ENCODE results near the gene ARL1. TPM values are rescaled to one million over a fixed set of nuclear protein-coding genes. Genes with fewer than 3 reads are reported as not detected.

The ARL1 gene
- total and polyA plus RNA-seq, 2 of the 8 experiments (the other 6 are each of a cell fraction or from before 2014, with no cell fraction given): 28.9 to 75.2 TPM

- Histone ChIP-seq H4K91ac (replicated peaks; ENCODE audit: insufficient read length, low read length) (no peak overlapping the region), H3K4ac (replicated peaks; ENCODE audit: insufficient read length, low read depth, low read length) (no peak overlapping the region), H4K5ac (ENCODE audit: insufficient read length, low read depth, low read length) (no peak overlapping the region), H2BK12ac (ENCODE audit: low read depth, low read length) (no peak overlapping the region), H3K23me2 (ENCODE audit: low read depth, low read length) (no peaks in the 10 kb centered on the region), H2BK20ac (ENCODE audit: low read length) (no peak overlapping the region), H3K4me3 (ENCODE audit: extremely low read depth in 1 of 4, insufficient read depth in 2 of 4, low read depth in 3 of 4, low read length in 4 of 4) (no peak overlapping the region), H2BK5ac (ENCODE audit: low read depth, low read length) (no peak overlapping the region), H2BK120ac (replicated peaks; ENCODE audit: low read depth, low read length) (no peak overlapping the region), H3K27me3 (replicated peaks in 1 of 4; ENCODE audit: control insufficient read depth in 3 of 4, extremely low read depth in 1 of 4, insufficient read depth in 3 of 4, low read length in 3 of 4) (no peaks in the 10 kb centered on the region), H3K18ac (ENCODE audit: extremely low read depth, low read length) (no peak overlapping the region), H2BK15ac (ENCODE audit: low read length) (no peak overlapping the region), H2AK5ac (ENCODE audit: low read depth, low read length) (no peak overlapping the region), H3K79me2 (ENCODE audit: control insufficient read depth in 1 of 2, insufficient read depth in 2 of 2, low read length in 2 of 2) (no peaks in the 10 kb centered on the region), H3K4me1 (replicated peaks in 1 of 4; ENCODE audit: control insufficient read depth in 3 of 4, insufficient read depth in 4 of 4, low read length in 3 of 4) (no peaks in the 10 kb centered on the region), H4K20me1 (replicated peaks in 1 of 2; ENCODE audit: control insufficient read depth in 1 of 2, insufficient read depth in 2 of 2, low read length in 2 of 2) (no peaks in the 10 kb centered on the region), H3K23ac (ENCODE audit: insufficient read length) (no peak overlapping the region), H2AFZ (ENCODE audit: low read length) (no peak overlapping the region), H3K36me3 (ENCODE audit: control insufficient read depth in 2 of 4, insufficient read depth in 4 of 4, low read length in 3 of 4) (no peaks in the 10 kb centered on the region), H3K9me3 (ENCODE audit: insufficient read depth in 2 of 2, low read depth in 1 of 2, low read length in 1 of 2) (peaks cover 4 to 7% of the 10 kb centered on the region in 2 experiments; a peak in 1 of 4 replicates), H3K9ac (replicated peaks in 1 of 4; ENCODE audit: extremely low read depth in 1 of 4, low read depth in 3 of 4, low read length in 3 of 4) (no peak overlapping the region), H3K4me2 (ENCODE audit: insufficient read depth in 1 of 2, low read depth in 2 of 2, low read length in 2 of 2) (no peak overlapping the region), H3K56ac (replicated peaks; ENCODE audit: insufficient read length, low read depth, low read length) (no peak overlapping the region), H3K27ac (ENCODE audit: low read depth, low read length) (no peak overlapping the region), H4K8ac (ENCODE audit: extremely low read depth, insufficient read depth, low read length) (no peak overlapping the region), H3K79me1 (ENCODE audit: low read depth, low read length) (no peaks in the 10 kb centered on the region), H3K14ac (ENCODE audit: insufficient read length) (no peak overlapping the region)
- 93% methylated on average over 4 of the region's 4 CpGs; no CpG with 5 or more reads in 1 of the 2 experiments for WGBS, 2 experiments (ENCODE audit: extremely low coverage in 1 of 2, insufficient coverage in 1 of 2, insufficient read length in 1 of 2, insufficient replicate concordance in 2 of 2, low coverage in 1 of 2, low lambda C conversion rate in 2 of 2, missing lambda C conversion rate in 1 of 2)
- FAIRE-seq (no peak), DNase-seq (ENCODE audit: low read depth in 1 of 2, low spot score in 2 of 2) (no peak)
- TF ChIP-seq BRCA1 (IDR thresholded peaks at IDR 0.05; ENCODE audit: low read depth, low read length): no peak
- no peak for TF ChIP-seq CEBPB (IDR thresholded peaks at IDR 0.05; ENCODE audit: low read depth, low read length)
- no peak for TF ChIP-seq CTBP2 (IDR thresholded peaks at IDR 0.05; ENCODE audit: borderline replicate concordance, insufficient read depth, insufficient read length, low read length)
- TF ChIP-seq POLR2AphosphoS5 (IDR thresholded peaks at IDR 0.05; ENCODE audit: low read depth, low read length): no peak
- TF ChIP-seq USF2 (IDR thresholded peaks at IDR 0.05; ENCODE audit: low read length): no peak
- TF ChIP-seq GTF2F1 (IDR thresholded peaks at IDR 0.05; ENCODE audit: borderline replicate concordance, low read depth, low read length): no peak
- CTCF ChIA-PET (ENCODE audit: partially characterized antibody): no interaction called here
- POLR2A ChIA-PET (ENCODE audit: partially characterized antibody): no interaction called here
Observed at GRCh38 chr12:101455685-101456084, 48.1 kb upstream of the ARL1 start.
